Right lobe of liver (tissue), 4 donors: ENCODE results near the gene NMNAT2.

Source experiments
- POLR2A ChIP-seq: fragments of 450-650 bp; IDR thresholded peaks from one replicate; pipeline ENCODE4 v1.6.1; 2017; ENCODE audit warnings: antibody characterized with exemption, mild to moderate bottlenecking
- TF ChIP-seq, protein P1 (sequence below), 4 donors: fragments of 200-600 bp in 3 of 4; fragments of 450-650 bp in 1 of 4; IDR thresholded peaks; one replicate each; pipeline versions ENCODE4 v1.5.1 to v1.8.0; 2016 to 2022; ENCODE audit warnings: antibody characterized with exemption in 4 of 4, mild to moderate bottlenecking in 2 of 4
- donor health status: DM: no; HTN: no; CAD: no.
- donor health status: DM: no; HTN: no; CAD: no.
- donor health status: DM: no; HTN: yes; CAD: no.

DNA sequence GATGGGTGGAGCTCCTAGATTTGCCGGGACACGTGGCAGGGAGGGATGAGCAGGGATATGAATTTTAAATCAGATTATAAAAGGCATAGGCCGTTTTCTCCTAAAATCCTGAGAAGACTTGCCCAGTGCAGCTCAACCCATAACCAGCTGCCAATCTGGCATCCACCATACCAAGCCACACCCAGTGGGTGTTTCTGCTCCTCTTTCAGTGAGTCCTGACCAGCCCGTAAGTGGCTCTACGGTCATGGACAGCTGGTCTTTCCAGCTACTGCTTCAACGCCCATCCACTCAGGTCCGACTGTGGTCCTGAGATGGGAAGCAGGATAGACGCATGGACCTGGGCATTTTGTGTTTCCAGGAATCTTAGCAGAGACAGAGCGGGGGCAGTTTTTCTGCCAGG lies 124.9 kb downstream of the NMNAT2 start:
- TF ChIP-seq, protein P1, sequence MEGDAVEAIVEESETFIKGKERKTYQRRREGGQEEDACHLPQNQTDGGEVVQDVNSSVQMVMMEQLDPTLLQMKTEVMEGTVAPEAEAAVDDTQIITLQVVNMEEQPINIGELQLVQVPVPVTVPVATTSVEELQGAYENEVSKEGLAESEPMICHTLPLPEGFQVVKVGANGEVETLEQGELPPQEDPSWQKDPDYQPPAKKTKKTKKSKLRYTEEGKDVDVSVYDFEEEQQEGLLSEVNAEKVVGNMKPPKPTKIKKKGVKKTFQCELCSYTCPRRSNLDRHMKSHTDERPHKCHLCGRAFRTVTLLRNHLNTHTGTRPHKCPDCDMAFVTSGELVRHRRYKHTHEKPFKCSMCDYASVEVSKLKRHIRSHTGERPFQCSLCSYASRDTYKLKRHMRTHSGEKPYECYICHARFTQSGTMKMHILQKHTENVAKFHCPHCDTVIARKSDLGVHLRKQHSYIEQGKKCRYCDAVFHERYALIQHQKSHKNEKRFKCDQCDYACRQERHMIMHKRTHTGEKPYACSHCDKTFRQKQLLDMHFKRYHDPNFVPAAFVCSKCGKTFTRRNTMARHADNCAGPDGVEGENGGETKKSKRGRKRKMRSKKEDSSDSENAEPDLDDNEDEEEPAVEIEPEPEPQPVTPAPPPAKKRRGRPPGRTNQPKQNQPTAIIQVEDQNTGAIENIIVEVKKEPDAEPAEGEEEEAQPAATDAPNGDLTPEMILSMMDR (IDR thresholded peaks at IDR 0.05) = no peak
- TF ChIP-seq POLR2A = no peak
